HG03066 (cell line): ENCODE measurements around the gene SLC27A2.
"Not testable (repeated sequence)": the region's sequence is repeated elsewhere in the genome, so short reads cannot be mapped to it uniquely, and the experiment has no call there.

Source experiments
- ATAC-seq: cut with Tn5 transposase; IDR thresholded peaks from one replicate; pipeline ENCODE4 v1.9.1; 2021; ENCODE audit warnings: low read depth; ENCODE audit not compliant: unreplicated experiment

Gene SLC27A2

GRCh38 chr15:50188793-50189192, 6.8 kb downstream of the SLC27A2 start:
- ATAC-seq, result not testable (repeated sequence)

DNA sequence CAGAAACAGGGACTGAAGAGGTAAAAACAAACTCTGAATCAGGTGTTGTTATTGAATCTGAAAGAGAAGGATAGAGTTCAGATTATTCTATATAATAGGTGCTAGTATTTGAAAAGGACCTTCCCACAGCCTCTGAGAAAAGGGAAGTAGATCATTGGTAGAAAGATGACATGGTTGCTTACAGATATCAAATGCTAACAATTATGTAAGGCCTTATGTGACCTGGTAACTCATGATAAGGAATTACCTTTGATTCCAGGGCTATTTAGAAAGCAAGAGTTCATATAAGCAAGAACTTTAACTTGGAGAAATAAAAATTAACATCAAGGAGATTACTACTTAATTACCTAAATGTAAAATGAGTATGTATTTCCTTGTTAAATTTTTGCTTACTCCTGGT, 7.6 kb downstream of the SLC27A2 start:
- no peak for ATAC-seq

DNA sequence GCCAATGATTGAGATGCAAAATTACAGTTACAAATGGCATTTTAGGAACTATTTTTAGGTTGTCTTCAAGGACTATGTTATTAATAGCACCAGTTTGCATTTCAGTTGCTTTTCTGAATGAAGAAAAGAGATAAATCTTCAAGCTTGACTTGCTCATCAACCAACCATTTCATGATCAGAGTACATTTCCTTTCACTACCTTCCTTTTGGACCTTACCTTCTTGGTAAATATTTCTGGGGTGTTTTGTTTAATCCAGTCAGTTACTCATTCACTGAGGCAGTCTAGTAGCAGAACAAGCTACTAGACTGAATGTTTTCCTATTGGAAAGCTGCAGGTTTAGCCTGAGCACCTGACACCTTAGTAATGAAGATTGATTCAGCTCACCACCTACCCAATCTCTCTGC, 8.2 kb downstream of the SLC27A2 start:
- ATAC-seq, result peak; percentile 55

DNA sequence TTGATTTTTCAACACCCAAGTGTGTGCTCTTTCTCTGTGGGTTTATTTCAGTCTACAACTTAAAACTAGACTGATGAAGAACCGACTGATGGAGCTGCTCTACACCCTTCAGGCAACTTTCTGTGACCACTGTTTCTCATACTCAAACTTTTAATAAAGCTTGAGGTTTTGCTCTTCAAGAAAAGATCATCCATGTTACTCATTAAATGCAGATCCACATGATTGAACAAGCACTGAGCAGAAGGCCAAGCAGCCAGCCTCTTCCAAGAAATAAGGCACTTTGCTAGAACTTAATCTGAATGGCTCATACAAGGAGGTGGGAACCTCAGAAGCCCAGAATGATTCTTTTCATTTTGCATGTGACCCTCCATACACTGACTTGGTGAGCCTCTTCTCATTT, 8.7 kb downstream of the SLC27A2 start:
- ATAC-seq, result no peak

DNA sequence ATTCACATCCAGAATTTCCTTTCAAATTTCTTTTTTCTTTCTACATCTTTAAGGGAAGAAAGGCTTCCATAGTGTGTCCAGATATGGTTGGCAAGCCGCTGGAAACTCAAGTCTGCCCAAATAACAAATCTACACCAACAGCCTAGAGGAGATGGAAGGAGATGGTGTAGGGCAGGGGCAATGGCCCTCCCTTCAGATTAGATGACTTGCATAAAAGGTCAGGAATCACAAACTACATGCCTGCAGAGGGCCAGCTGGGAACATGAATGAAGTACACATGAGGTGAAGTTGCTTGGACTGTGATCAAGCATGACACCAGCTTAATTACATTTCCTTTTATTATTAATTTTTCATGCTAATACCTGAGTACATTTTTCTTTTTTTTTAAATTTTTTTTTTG, 10.2 kb downstream of the SLC27A2 start:
- no peak for ATAC-seq

- ATAC-seq, result no peak
Measured at GRCh38 chr15:50192926-50193620, 11.1 kb downstream of the SLC27A2 start.

DNA sequence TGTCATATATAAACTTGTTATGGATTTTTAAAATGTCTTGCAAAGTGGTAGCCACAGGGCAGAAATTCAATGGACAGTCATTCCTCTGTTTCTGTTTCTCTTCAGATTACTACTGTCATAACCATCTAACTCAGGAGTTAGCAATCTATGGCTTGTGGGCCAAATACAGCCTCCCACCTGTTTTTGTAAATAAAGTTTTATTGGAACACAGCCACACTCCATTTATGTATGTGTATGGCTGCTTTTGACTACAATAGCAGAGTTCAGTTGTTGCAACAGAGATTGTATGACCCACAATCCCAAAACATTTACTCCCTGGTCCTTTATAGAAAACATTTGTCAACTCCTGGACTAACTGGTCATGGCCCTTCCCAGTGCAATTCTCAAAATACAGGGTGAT, 20.0 kb downstream of the SLC27A2 start:
- ATAC-seq, result no peak

DNA sequence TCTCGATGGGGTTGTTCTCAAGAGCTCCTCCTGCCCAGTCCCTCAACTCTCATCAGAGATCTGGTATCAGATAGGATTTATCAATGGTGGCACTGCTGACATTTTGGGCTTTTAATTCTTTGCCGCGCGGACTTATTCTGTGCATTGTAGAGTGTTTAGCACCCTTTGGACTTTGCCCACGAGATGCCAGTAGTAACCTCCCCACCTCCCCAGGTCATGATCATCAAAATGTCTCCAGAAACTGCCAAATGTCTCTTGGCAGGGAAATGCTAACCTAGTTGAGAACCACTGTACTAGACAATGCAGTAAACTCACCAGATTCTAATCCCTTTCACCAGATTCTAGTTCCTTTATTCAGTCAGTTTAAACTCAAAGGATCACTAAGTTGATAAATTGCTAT, 24.0 kb downstream of the SLC27A2 start:
- ATAC-seq, result no peak

DNA sequence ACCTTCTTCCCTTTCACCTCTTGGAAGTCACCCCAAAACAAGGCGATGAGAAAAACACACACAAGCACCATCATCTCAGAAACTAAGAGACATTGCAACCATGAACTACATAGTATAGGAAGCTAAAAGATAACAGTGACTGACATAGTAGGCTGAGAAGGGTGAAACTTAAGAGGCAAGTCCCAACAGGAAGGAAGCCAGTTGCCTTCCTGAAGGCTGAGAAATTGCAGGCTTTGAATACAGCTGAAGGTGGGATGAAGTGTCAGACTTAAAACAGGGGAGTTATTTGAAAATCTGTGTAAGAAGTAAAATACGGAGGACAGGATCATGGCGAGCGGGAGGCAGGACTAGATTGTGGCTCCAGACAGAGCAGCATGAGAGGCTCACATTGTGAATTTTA, 27.8 kb downstream of the SLC27A2 start:
- ATAC-seq, result no peak

DNA sequence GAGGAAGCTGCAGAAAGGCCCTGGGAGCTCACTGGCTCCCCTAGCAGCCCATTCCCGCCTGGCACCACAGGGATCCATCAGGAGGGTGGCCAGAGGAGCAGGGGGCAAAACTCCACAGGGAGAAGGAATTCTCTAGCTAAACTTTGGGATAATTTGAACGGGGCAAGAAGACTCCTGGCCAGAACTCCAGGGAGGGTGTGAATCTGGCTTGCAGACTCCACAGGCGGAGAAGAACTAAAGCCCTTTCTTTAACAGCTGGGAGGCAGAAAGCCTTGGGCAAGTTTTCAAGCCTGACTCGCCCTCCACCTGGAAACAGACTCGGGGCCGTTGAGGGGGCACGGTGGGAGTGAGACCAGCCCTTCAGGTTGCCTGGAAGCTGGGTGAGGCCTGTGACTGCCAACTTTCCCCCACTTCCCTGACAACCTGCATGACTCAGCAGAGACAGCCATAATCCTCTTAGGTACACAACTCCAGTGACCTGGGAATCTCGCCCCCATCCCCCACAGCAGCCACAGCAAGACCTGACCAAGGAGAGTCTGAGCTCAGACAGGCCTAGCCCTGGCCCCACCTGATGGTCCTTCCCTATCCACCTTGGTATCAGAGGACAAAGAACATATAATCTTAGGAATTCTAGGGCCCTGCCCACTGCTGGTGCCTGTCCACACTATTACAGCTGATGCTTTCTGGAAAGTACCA, 28.6 kb downstream of the SLC27A2 start:
- no peak for ATAC-seq

GRCh38 chr15:50218291-50218690, 36.3 kb downstream of the SLC27A2 start:
- ATAC-seq, result no peak

DNA sequence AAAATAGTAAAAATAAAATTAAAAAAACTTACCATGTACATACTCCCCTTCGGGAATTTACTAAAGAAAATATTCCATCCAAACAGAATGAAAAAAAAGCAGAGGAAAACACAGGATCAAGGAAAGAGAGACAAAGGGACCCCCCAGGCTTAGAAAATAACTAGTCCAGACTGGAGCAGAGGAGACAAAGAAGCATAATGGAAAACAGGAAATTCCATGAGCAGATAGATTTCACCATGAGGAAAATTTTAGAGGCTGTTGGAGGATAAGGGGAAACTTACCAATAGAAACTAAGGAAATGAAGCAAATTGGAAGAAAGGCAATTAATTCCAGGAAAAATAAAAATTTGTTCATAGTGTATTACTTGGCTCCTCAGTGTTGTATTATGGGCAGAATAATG, 36.7 kb downstream of the SLC27A2 start:
- ATAC-seq, result no peak

- no peak for ATAC-seq
Measured at GRCh38 chr15:50219820-50220219, 37.8 kb downstream of the SLC27A2 start.

DNA sequence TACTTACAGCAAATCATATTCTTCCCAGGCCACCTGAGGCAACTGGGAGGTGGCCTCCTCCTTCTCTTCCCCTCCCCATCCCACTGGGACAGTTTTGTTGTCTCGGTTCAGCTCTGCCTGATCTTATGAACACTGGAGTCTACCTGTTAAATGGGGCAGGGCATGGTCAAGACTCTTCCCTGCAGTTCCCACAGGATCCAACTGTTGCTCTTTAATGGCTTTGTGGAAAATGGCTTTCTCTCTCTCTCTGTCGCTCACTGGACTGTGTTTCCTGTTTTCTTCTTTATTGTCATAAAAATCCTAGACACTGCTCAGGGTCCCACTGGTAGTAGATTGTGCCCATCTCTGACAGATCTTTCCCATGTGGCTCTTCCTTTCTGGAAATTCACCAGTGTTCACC, 40.2 kb downstream of the SLC27A2 start:
- ATAC-seq, result no peak

DNA sequence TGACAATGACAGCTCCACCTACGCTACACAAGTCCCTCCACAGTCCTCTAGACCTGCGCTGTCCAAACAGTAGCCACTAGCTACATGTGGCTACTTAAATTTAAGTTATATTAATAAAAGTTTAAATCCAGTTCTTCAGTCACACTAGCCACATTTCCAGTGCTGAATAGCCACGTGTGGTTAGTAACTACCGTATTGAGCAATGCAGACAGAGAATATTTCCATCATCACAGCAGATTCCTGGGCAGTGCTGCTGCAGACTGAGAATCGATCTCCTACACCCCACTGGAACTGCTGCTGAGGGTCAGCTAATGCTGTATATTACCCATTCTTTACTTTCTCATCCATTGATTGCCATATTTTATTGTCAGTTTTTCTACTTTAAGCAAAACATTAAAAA, 42.6 kb downstream of the SLC27A2 start:
- no peak for ATAC-seq

GRCh38 chr15:50225057-50225456, 43.1 kb downstream of the SLC27A2 start:
- ATAC-seq, result no peak

DNA sequence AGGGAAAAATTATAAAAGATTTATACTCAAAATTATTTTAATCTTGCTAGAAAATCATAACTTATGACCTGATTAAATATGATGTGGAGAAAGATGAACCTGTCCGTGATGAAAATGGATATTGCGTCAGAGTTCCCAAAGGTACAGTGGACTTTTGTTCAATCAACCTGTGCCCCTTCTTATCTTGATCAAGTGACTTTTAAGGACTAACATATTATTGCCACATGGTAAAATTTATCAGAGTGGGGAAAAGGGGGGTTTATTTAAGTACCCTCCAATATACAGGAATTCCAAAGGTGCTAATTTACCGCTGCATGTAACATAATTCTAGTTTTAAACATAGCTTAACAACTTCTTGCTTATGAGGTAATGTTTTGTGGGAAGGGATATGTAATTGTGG, 43.9 kb downstream of the SLC27A2 start:
- no peak for ATAC-seq

GRCh38 chr15:50227076-50227475, 45.1 kb downstream of the SLC27A2 start:
- no peak for ATAC-seq

GRCh38 chr15:50228866-50229265, 46.9 kb downstream of the SLC27A2 start:
- ATAC-seq, result no peak

DNA sequence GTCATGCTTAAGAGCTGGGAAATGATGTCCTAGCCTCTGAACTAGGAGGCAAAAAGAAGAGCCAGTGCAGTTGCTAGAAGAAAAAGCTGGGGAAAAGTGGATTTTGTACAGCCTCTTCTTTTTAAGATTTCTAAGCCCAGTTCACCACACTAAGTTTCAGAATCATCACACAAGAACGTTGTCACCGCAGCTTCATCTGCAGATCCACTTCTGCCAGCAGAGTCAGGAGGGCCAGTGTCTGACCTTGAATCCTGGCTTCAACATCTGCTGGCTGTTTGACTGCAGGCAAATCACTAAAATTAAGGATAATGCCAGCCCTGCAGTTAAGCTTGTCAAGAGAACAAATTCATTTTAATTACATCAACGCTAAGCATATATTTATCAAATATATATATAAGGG, 47.3 kb downstream of the SLC27A2 start:
- ATAC-seq, result no peak

DNA sequence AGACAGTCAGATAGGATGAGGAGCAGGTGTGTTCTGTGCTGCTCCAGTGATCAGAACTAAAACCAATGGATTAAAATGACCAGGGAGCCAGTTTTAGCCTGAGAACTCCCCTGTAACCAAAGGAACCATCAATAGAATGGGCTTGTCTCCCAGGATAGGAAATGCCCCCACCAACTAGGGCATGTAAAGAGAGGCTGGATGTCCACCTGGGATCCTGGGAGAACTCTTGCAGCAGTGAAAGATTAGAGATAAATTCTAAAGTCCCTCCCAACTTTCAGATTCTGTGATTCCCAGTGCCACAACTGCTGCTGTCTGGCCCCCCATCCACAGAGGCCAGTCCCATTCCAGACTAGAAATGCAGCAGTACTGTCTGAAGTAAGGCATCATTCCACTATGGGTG, 49.8 kb downstream of the SLC27A2 start:
- no peak for ATAC-seq

- no peak for ATAC-seq
Measured at GRCh38 chr15:50232791-50233190, 50.8 kb downstream of the SLC27A2 start.
